ENCODE data around the gene PGLYRP2. TPM values are rescaled to one million over a fixed set of nuclear protein-coding genes. Genes with fewer than 3 reads are reported as not detected.
"Not testable (repeated sequence)": the region's sequence is repeated elsewhere in the genome, so short reads cannot be mapped to it uniquely, and the experiment has no call there.

The PGLYRP2 gene
- polyA plus RNA-seq (ENCODE audit: insufficient read length in 4 of 4) = under 1 TPM in 2 of 4 donors, not detected in 2; 0.05 to 0.11 TPM

- DNase-seq (ENCODE audit: low read depth in 4 of 4, low spot score in 2 of 4) = no peak
Observed at GRCh38 chr19:15479391-15480345, at the start of gene PGLYRP2. Gene PGLYRP2 (minus strand): TSS chr19:15479501. CDS start chr19:15479371, 130 bp downstream.

GRCh38 chr19:15527705-15528104 lies 48.4 kb upstream of the PGLYRP2 start:
- no peak for DNase-seq (ENCODE audit: low read depth in 4 of 4, low spot score in 2 of 4)

GRCh38 chr19:15526408-15526807 lies 47.1 kb upstream of the PGLYRP2 start:
- no peak for DNase-seq (ENCODE audit: low read depth in 4 of 4, low spot score in 2 of 4)

- no peak for DNase-seq (ENCODE audit: low read depth in 4 of 4, low spot score in 2 of 4)
Observed at GRCh38 chr19:15525291-15525690, 46.0 kb upstream of the PGLYRP2 start.

- DNase-seq (ENCODE audit: low read depth in 4 of 4, low spot score in 2 of 4) = no peak
Observed at GRCh38 chr19:15524781-15525180, 45.5 kb upstream of the PGLYRP2 start.

- DNase-seq (ENCODE audit: low read depth in 4 of 4, low spot score in 2 of 4) = no peak
Observed at GRCh38 chr19:15519433-15519976, 40.2 kb upstream of the PGLYRP2 start.

GRCh38 chr19:15517778-15518177 lies 38.5 kb upstream of the PGLYRP2 start:
- no peak for DNase-seq (ENCODE audit: low read depth in 4 of 4, low spot score in 2 of 4)

GRCh38 chr19:15516363-15516762 lies 37.1 kb upstream of the PGLYRP2 start:
- DNase-seq (ENCODE audit: low read depth in 4 of 4, low spot score in 2 of 4) = no peak

- not testable (repeated sequence) for DNase-seq (ENCODE audit: low read depth in 4 of 4, low spot score in 2 of 4)
Observed at GRCh38 chr19:15515227-15515625, 35.9 kb upstream of the PGLYRP2 start.

GRCh38 chr19:15511671-15512424 lies 32.5 kb upstream of the PGLYRP2 start:
- DNase-seq (ENCODE audit: low read depth in 4 of 4, low spot score in 2 of 4) = no peak

GRCh38 chr19:15508035-15508710 lies 28.9 kb upstream of the PGLYRP2 start, which contains the start of gene CYP4F22:
Gene CYP4F22 (plus strand): TSS chr19:15508525. CDS start chr19:15525337, 16,812 bp downstream.
- no peak for DNase-seq (ENCODE audit: low read depth in 4 of 4, low spot score in 2 of 4)

GRCh38 chr19:15507068-15508034 lies 28.1 kb upstream of the PGLYRP2 start:
- no peak for DNase-seq (ENCODE audit: low read depth in 4 of 4, low spot score in 2 of 4)

GRCh38 chr19:15506074-15506571 lies 26.8 kb upstream of the PGLYRP2 start:
- no peak for DNase-seq (ENCODE audit: low read depth in 4 of 4, low spot score in 2 of 4)

- no peak for DNase-seq (ENCODE audit: low read depth in 4 of 4, low spot score in 2 of 4)
Observed at GRCh38 chr19:15502264-15502663, 23.0 kb upstream of the PGLYRP2 start.

GRCh38 chr19:15501596-15501995 lies 22.3 kb upstream of the PGLYRP2 start:
- no peak for DNase-seq (ENCODE audit: low read depth in 4 of 4, low spot score in 2 of 4)

- no peak for DNase-seq (ENCODE audit: low read depth in 4 of 4, low spot score in 2 of 4)
Observed at GRCh38 chr19:15498910-15499309, 19.6 kb upstream of the PGLYRP2 start.

GRCh38 chr19:15498156-15498858 lies 19.0 kb upstream of the PGLYRP2 start:
- DNase-seq (ENCODE audit: low read depth in 4 of 4, low spot score in 2 of 4) = no peak

GRCh38 chr19:15495151-15495550 lies 15.8 kb upstream of the PGLYRP2 start:
- no peak for DNase-seq (ENCODE audit: low read depth in 4 of 4, low spot score in 2 of 4)

Measured in left renal cortex interstitium (tissue), 4 donors.